IMR-90 (cell line): ENCODE measurements around the gene GCN1. TPM values are rescaled to one million over a fixed set of nuclear protein-coding genes. Genes with fewer than 3 reads are reported as not detected.

ENCODE experiments used
- ATAC-seq: fragments of 200-7000 bp; cut with Tn5 transposase; 2 replicates; pipeline ENCODE4 v1.9.1; 2020; ENCODE audit warnings: low read depth, mild to moderate bottlenecking, moderate library complexity
- BruUV-seq: library from RNA; stranded (reverse); fragments of 400-500 nt; replicated peaks from 2 replicates; lab custom pipeline; 2021; lab: Mats Ljungman, UMichigan
- CTCF ChIA-PET: fragments of 300-600 bp; formaldehyde crosslinking; extraction: SDS; loops from one replicate; lab custom pipeline; 2021; ENCODE audit warnings: antibody characterized with exemption; lab: Yijun Ruan, JAX
- POLR2A ChIA-PET: fragments of 300-600 bp; sonication (Branson Sonifier 250); formaldehyde crosslinking; loops from one replicate; lab custom pipeline; 2022; ENCODE audit warnings: antibody characterized with exemption; ENCODE audit not compliant: unreplicated experiment; lab: Charles Lee
- DNase-seq: peaks from one replicate; pipeline ENCODE4 v3.0.0; 2013
- H2AFZ ChIP-seq: replicated peaks from 2 replicates; pipeline ENCODE3; 2013; ENCODE audit warnings: low read length, mild to moderate bottlenecking; ENCODE audit not compliant: poor library complexity
- H2AK5ac ChIP-seq: 2 replicates; pipeline ENCODE4 v1.6.1; 2013; ENCODE audit warnings: low read depth, low read length, inconsistent platforms
- H2AK9ac ChIP-seq: replicated peaks from 2 replicates; pipeline ENCODE3; 2013; ENCODE audit warnings: mild to moderate bottlenecking, low read depth, low read length, moderate library complexity; ENCODE audit not compliant: poor library complexity
- H2BK120ac ChIP-seq: 2 replicates; pipeline ENCODE4 v1.6.1; 2013; ENCODE audit warnings: low read depth, low read length, inconsistent platforms
- H2BK15ac ChIP-seq: 3 replicates; pipeline ENCODE4 v1.6.1; 2013; ENCODE audit warnings: low read depth, low read length, inconsistent platforms
- H2BK20ac ChIP-seq: 2 replicates; pipeline ENCODE4 v1.6.1; 2013; ENCODE audit warnings: low read depth, mild to moderate bottlenecking, inconsistent platforms, low read length, moderate library complexity
- H2BK5ac ChIP-seq: 2 replicates; pipeline ENCODE4 v1.6.1; 2013; ENCODE audit warnings: mild to moderate bottlenecking, low read depth, low read length, inconsistent platforms; ENCODE audit not compliant: poor library complexity, severe bottlenecking
- H3K14ac ChIP-seq: replicated peaks from 2 replicates; pipeline ENCODE4 v1.6.1; 2013; ENCODE audit warnings: low read depth, low read length, inconsistent platforms
- H3K18ac ChIP-seq: 2 replicates; pipeline ENCODE4 v1.6.1; 2013; ENCODE audit warnings: low read depth, low read length, control low read depth
- H3K23ac ChIP-seq: 2 replicates; pipeline ENCODE4 v1.6.1; 2013; ENCODE audit warnings: low read depth, low read length, inconsistent platforms
- H3K27ac ChIP-seq: 2 replicates; pipeline ENCODE4 v1.5.1; 2013; ENCODE audit warnings: mild to moderate bottlenecking, control low read depth, low read length; ENCODE audit not compliant: insufficient read depth
- H3K27me3 ChIP-seq: 2 replicates; pipeline ENCODE4 v1.6.1; 2013; ENCODE audit warnings: low read length; ENCODE audit not compliant: control insufficient read depth, insufficient read depth
- H3K36me3 ChIP-seq: 2 replicates; pipeline ENCODE4 v1.6.1; 2013; ENCODE audit warnings: low read length, mixed read lengths; ENCODE audit not compliant: control insufficient read depth, insufficient read depth
- H3K4ac ChIP-seq: 2 replicates; pipeline ENCODE4 v1.6.1; 2013; ENCODE audit warnings: low read depth, low read length, inconsistent platforms
- H3K4me1 ChIP-seq: 2 replicates; pipeline ENCODE4 v1.6.1; 2013; ENCODE audit warnings: low read length, mixed read lengths; ENCODE audit not compliant: control insufficient read depth, insufficient read depth
- H3K4me2 ChIP-seq: 2 replicates; pipeline ENCODE4 v1.6.1; 2013; ENCODE audit warnings: low read depth, mild to moderate bottlenecking, control low read depth, low read length, moderate library complexity
- H3K4me3 ChIP-seq: 2 replicates; pipeline ENCODE4 v1.5.1; 2013; ENCODE audit warnings: low read depth, mild to moderate bottlenecking, control low read depth, low read length, moderate library complexity; ENCODE audit not compliant: insufficient read depth
- H3K56ac ChIP-seq: 2 replicates; pipeline ENCODE4 v1.6.1; 2013; ENCODE audit warnings: low read length, inconsistent platforms; ENCODE audit not compliant: insufficient read depth; ENCODE audit errors: extremely low read depth
- H3K79me1 ChIP-seq, 2 experiments: 2 replicates each; pipeline ENCODE4 v1.6.1; 2013; ENCODE audit warnings: low read length in 2 of 2, inconsistent platforms in 1 of 2, low read depth in 1 of 2
- H3K9ac ChIP-seq: 2 replicates; pipeline ENCODE4 v1.6.1; 2013; ENCODE audit warnings: low read depth, low read length, control low read depth
- H3K9me1 ChIP-seq: 2 replicates; pipeline ENCODE4 v1.6.1; 2013; ENCODE audit warnings: low read length, inconsistent platforms; ENCODE audit not compliant: insufficient read depth
- H3K9me3 ChIP-seq: 2 replicates; pipeline ENCODE4 v1.6.1; 2013; ENCODE audit warnings: low read length; ENCODE audit not compliant: control insufficient read depth, insufficient read depth
- H4K20me1 ChIP-seq: 2 replicates; pipeline ENCODE4 v1.6.1; 2013; ENCODE audit warnings: low read length, inconsistent platforms; ENCODE audit not compliant: insufficient read depth
- H4K5ac ChIP-seq: 2 replicates; pipeline ENCODE4 v1.6.1; 2013; ENCODE audit warnings: mild to moderate bottlenecking, low read depth, low read length, control low read depth
- H4K8ac ChIP-seq, 2 experiments: 2 replicates each; pipeline ENCODE4 v1.6.1; 2013; ENCODE audit warnings: low read depth in 2 of 2, low read length in 2 of 2, control low read depth in 1 of 2, inconsistent platforms in 1 of 2
- H4K91ac ChIP-seq: 2 replicates; pipeline ENCODE4 v1.6.1; 2013; ENCODE audit warnings: low read depth, low read length, inconsistent platforms; ENCODE audit not compliant: insufficient read depth
- CEBPB ChIP-seq: IDR thresholded peaks from 2 replicates; pipeline ENCODE4 v1.6.1; 2012; ENCODE audit warnings: low read depth, low read length, improper control_type of control experiment
- MAZ ChIP-seq: IDR thresholded peaks from 2 replicates; pipeline ENCODE4 v1.6.1; 2012; ENCODE audit warnings: low read depth, mild to moderate bottlenecking, low read length, improper control_type of control experiment, moderate library complexity, borderline replicate concordance
- RFX5 ChIP-seq: IDR thresholded peaks from 2 replicates; pipeline ENCODE4 v1.8.0; 2012; ENCODE audit warnings: low read depth, mild to moderate bottlenecking, low read length, moderate library complexity
- WGBS, 2 experiments: methylation state at CpG; one replicate each; pipeline versions ENCODE4 v1.1.5 to v1.1.7; 2013; ENCODE audit warnings: missing lambda C conversion rate in 2 of 2; ENCODE audit not compliant: insufficient read length in 1 of 2; ENCODE audit errors: extremely low coverage in 2 of 2; 5-methylcytosine and 5-hydroxymethylcytosine counted together
- dilution Hi-C: fragments of 300-500 bp; cut with HindIII; formaldehyde crosslinking; loops from one replicate; pipeline ENCODE4 v1.14.3; 2018; ENCODE audit warnings: low sequenced_read_pairs; ENCODE audit not compliant: unreplicated experiment
- in situ Hi-C: fragments of 300-500 bp; cut with MboI; formaldehyde crosslinking; loops from 3 replicates; pipeline ENCODE4 v1.14.3; 2019; ENCODE audit warnings: low sequenced_read_pairs, inconsistent platforms, mixed read lengths
- intact Hi-C: fragments of 100-400 bp; cut with micrococcal nuclease; formaldehyde crosslinking; loops from 2 replicates; pipeline ENCODE4 v1.10.0; 2022
- polyA plus RNA-seq, 3 experiments: library from polyadenylated mRNA; depleted of rRNA; stranded (reverse); fragments of >200 nt; gene quantifications; 2 replicates each; pipeline ENCODE4 v1.2.3, GENCODE V29; 2012; ENCODE audit warnings: low replicate concordance in 1 of 3
- total RNA-seq: library from RNA; depleted of rRNA; stranded (reverse); fragments of >200 nt; gene quantifications from 2 replicates; pipeline ENCODE4 v1.2.3, GENCODE V29; 2012

Gene GCN1
- total and polyA plus RNA-seq, 2 of the 4 experiments (the other 2 are of a cell fraction): 57.8 to 77.6 TPM

GRCh38 chr12:120136093-120136770 is 58.3 kb downstream of the GCN1 start:
- TF ChIP-seq CEBPB (no peak), MAZ (no peak), RFX5 (no peak)
- Histone ChIP-seq H4K91ac (no peak overlapping the region), H4K5ac (no peak overlapping the region), H3K36me3 (peaks cover 85% of the 10 kb centered on the region), H3K56ac (no peak overlapping the region), H3K9me3 (no peaks in the 10 kb centered on the region), H3K9ac (no peak overlapping the region), H3K4me3 (no peak overlapping the region), H2BK15ac (no peak overlapping the region), H3K79me1 (peaks cover 23 to 48% of the 10 kb centered on the region in 2 experiments), H3K14ac (no peak overlapping the region), H4K20me1 (peaks cover 16% of the 10 kb centered on the region), H2AFZ (no peak overlapping the region), H3K4me2 (no peak overlapping the region), H3K23ac (no peak overlapping the region), H3K18ac (no peak overlapping the region), H2AK9ac (no peak overlapping the region), H3K4me1 (peaks cover 9% of the 10 kb centered on the region), H3K4ac (no peak overlapping the region), H2AK5ac (no peak overlapping the region), H2BK20ac (no peak overlapping the region), H2BK120ac (no peak overlapping the region), H3K27me3 (no peaks in the 10 kb centered on the region), H3K9me1 (peaks cover 21% of the 10 kb centered on the region), H3K27ac (no peak overlapping the region), H4K8ac (no peak overlapping the region), H2BK5ac (no peak overlapping the region)
- BruUV-seq: no TSS peak
- dilution Hi-C loops (no loop called here), intact Hi-C loops (no loop called here), in situ Hi-C loops (no loop called here)
- no peak for DNase-seq
- 100% methylated on average over 4 of the region's 11 CpGs; no CpG with 5 or more reads in 1 of the 2 experiments for WGBS, 2 experiments
- no peak for ATAC-seq
- ChIA-PET POLR2A (no interaction called here), CTCF (no interaction called here)
